CD8-positive, alpha-beta memory T cell (primary cell): ENCODE measurements around the gene ZNF710. TPM values are rescaled to one million over a fixed set of nuclear protein-coding genes. Genes with fewer than 3 reads are reported as not detected.

Experiments used
- CTCF ChIA-PET: fragments of 350-600 bp; sonication (Branson Sonifier 250); formaldehyde crosslinking; loops from one replicate; lab custom pipeline; 2021; ENCODE audit warnings: antibody characterized with exemption; lab: Charles Lee
- POLR2A ChIA-PET: fragments of 350-600 bp; sonication (Branson Sonifier 250); formaldehyde crosslinking; loops from one replicate; lab custom pipeline; 2021; ENCODE audit warnings: antibody characterized with exemption; lab: Charles Lee
- DNase-seq, 5 donors: peaks; one replicate each; pipeline versions ENCODE4 v3.0.0 to v3.0.0-alpha.2; 2020 to 2022; ENCODE audit warnings: mixed read lengths in 1 of 5
- H3K27ac ChIP-seq: one replicate; pipeline ENCODE4 v1.7.0; 2013; ENCODE audit warnings: low read depth, mild to moderate bottlenecking, low read length, moderate library complexity
- H3K27me3 ChIP-seq: 2 replicates; pipeline ENCODE4 v1.7.0; 2013; ENCODE audit warnings: low read length, mild to moderate bottlenecking; ENCODE audit not compliant: insufficient read depth, poor library complexity, severe bottlenecking
- H3K36me3 ChIP-seq: 2 replicates; pipeline ENCODE4 v1.7.0; 2013; ENCODE audit warnings: mild to moderate bottlenecking, low read length, moderate library complexity; ENCODE audit not compliant: insufficient read depth
- H3K4me1 ChIP-seq: 2 replicates; pipeline ENCODE4 v1.7.0; 2013; ENCODE audit warnings: mild to moderate bottlenecking, low read length, moderate library complexity; ENCODE audit not compliant: insufficient read depth
- H3K4me3 ChIP-seq: 2 replicates; pipeline ENCODE4 v1.7.0; 2013; ENCODE audit warnings: mild to moderate bottlenecking, low read length
- H3K9me3 ChIP-seq: 2 replicates; pipeline ENCODE4 v1.7.0; 2013; ENCODE audit warnings: mild to moderate bottlenecking, low read length
- H3K27ac Mint-ChIP-seq, 8 donors: one replicate each; pipeline ENCODE4 v1.8.0; 2020 to 2021; ENCODE audit warnings: mixed read lengths in 8 of 8, mild to moderate bottlenecking in 6 of 8, inconsistent platforms in 3 of 8, moderate library complexity in 3 of 8
- H3K27me3 Mint-ChIP-seq, 2 donors: one replicate each; pipeline ENCODE4 v1.8.0; 2020 to 2021; ENCODE audit warnings: mixed read lengths in 2 of 2, mild to moderate bottlenecking in 1 of 2, moderate library complexity in 1 of 2
- H3K36me3 Mint-ChIP-seq, 3 donors: one replicate each; pipeline ENCODE4 v1.8.0; 2020 to 2021; ENCODE audit warnings: mixed read lengths in 3 of 3, inconsistent platforms in 1 of 3, mild to moderate bottlenecking in 1 of 3
- H3K4me1 Mint-ChIP-seq, 3 donors: one replicate each; pipeline ENCODE4 v1.8.0; 2020 to 2021; ENCODE audit warnings: mixed read lengths in 3 of 3, inconsistent platforms in 1 of 3, mild to moderate bottlenecking in 1 of 3
- H3K4me3 Mint-ChIP-seq, 7 donors: one replicate each; pipeline ENCODE4 v1.8.0; 2020 to 2021; ENCODE audit warnings: mixed read lengths in 7 of 7, mild to moderate bottlenecking in 6 of 7, moderate library complexity in 4 of 7, inconsistent platforms in 2 of 7
- H3K9me3 Mint-ChIP-seq, 5 donors: one replicate each; pipeline ENCODE4 v1.8.0; 2020 to 2022; ENCODE audit warnings: mixed read lengths in 5 of 5, mild to moderate bottlenecking in 3 of 5, moderate library complexity in 2 of 5, inconsistent platforms in 1 of 5
- polyA plus RNA-seq: library from polyadenylated mRNA; unstranded; fragments of 300-500 nt; fragmentation: Illumina TruSeq; gene quantifications from one replicate; pipeline ENCODE4 v1.2.3, GENCODE V29; 2021
- total RNA-seq, 2 experiments: library from RNA; stranded (reverse); gene quantifications; one replicate each; pipeline ENCODE4 v1.2.3, GENCODE V29; 2021

Gene ZNF710
- total and polyA plus RNA-seq, 3 experiments from 2014 or later = 2.6 to 13.2 (median 13.2) TPM

GRCh38 chr15:90049030-90049429 lies 47.9 kb downstream of the ZNF710 start:
- no peak overlapping the region for H3K4me3 Mint-ChIP-seq
- CTCF ChIA-PET = no interaction called here
- POLR2A ChIA-PET = no interaction called here
- no peak overlapping the region for H3K4me3 ChIP-seq
- no peaks in the 10 kb centered on the region for H3K27me3 ChIP-seq
- H3K27ac Mint-ChIP-seq = no peak overlapping the region
- DNase-seq = peak in 1 of 5 donors; percentile 10
- peaks cover 0 to 10% (median 2%) of the 10 kb centered on the region in 3 donors for H3K4me1 Mint-ChIP-seq
- peaks cover 0 to 1% of the 10 kb centered on the region in 2 donors for H3K27me3 Mint-ChIP-seq
- H3K4me1 ChIP-seq = no peaks in the 10 kb centered on the region
- no peaks in the 10 kb centered on the region for H3K9me3 ChIP-seq
- peaks cover 0 to 4% (median 0%) of the 10 kb centered on the region in 3 donors for H3K36me3 Mint-ChIP-seq
- no peak overlapping the region for H3K27ac ChIP-seq
- H3K9me3 Mint-ChIP-seq = no peaks in the 10 kb centered on the region
- no peaks in the 10 kb centered on the region for H3K36me3 ChIP-seq

- POLR2A ChIA-PET = no interaction called here
- H3K9me3 ChIP-seq = no peaks in the 10 kb centered on the region
- no peaks in the 10 kb centered on the region for H3K36me3 ChIP-seq
- no peaks in the 10 kb centered on the region for H3K27me3 ChIP-seq
- CTCF ChIA-PET = interaction anchor here (0.8 kb wide), 1 partner anchor 20 kb away, joined by 3 read pairs; no protein-coding TSS in a partner anchor
- H3K27ac ChIP-seq = no peak overlapping the region
- DNase-seq = peak in 1 of 5 donors; percentile 27
- H3K9me3 Mint-ChIP-seq = no peaks in the 10 kb centered on the region
- peaks cover 0 to 1% of the 10 kb centered on the region in 2 donors for H3K27me3 Mint-ChIP-seq
- no peaks in the 10 kb centered on the region for H3K4me1 ChIP-seq
- peak overlapping the region in 5 of 8 donors; percentile 21 to 90 (median 74) for H3K27ac Mint-ChIP-seq
- peaks cover 0 to 2% (median 0%) of the 10 kb centered on the region in 3 donors for H3K36me3 Mint-ChIP-seq
- peaks cover 3 to 17% (median 5%) of the 10 kb centered on the region in 3 donors for H3K4me1 Mint-ChIP-seq
- no peak overlapping the region for H3K4me3 ChIP-seq
- H3K4me3 Mint-ChIP-seq = no peak overlapping the region
Observed at GRCh38 chr15:90049666-90050604, 48.8 kb downstream of the ZNF710 start.

DNA sequence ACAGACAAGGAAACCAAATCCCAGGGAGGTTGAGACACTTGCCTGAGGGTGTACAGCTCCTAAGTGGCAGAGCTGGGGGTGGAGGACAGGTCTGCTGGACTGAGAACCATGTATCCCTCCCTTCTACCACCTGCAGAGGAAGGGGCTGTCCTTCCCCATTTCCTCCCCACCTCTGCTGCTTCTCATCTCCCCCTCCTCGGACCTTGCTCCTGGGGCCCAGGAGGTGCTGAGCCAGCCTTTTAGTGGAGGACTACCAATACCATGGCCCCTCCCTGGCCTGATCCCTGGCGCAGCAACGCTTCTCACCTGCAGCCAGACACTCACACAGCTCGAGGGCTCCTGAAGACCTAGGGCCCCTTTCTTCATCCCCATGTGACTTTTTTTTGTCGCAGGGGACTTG lies 50.8 kb downstream of the ZNF710 start:
- POLR2A ChIA-PET = no interaction called here
- Histone ChIP-seq H3K36me3 (no peaks in the 10 kb centered on the region), H3K27me3 (no peaks in the 10 kb centered on the region), H3K9me3 (no peaks in the 10 kb centered on the region), H3K27ac (no peak overlapping the region), H3K4me3 (no peak overlapping the region), H3K4me1 (no peaks in the 10 kb centered on the region)
- DNase-seq = no peak
- H3K9me3 Mint-ChIP-seq = no peaks in the 10 kb centered on the region
- H3K36me3 Mint-ChIP-seq = no peaks in the 10 kb centered on the region
- peaks cover 3 to 13% (median 5%) of the 10 kb centered on the region in 3 donors for H3K4me1 Mint-ChIP-seq
- peaks cover 0 to 1% of the 10 kb centered on the region in 2 donors for H3K27me3 Mint-ChIP-seq
- CTCF ChIA-PET = interaction anchor here (0.9 kb wide), 1 partner anchor 153 kb away, joined by 3 read pairs; no protein-coding TSS in a partner anchor
- H3K27ac Mint-ChIP-seq = peak overlapping the region in 3 of 8 donors; percentile 27 to 82 (median 60)
- no peak overlapping the region for H3K4me3 Mint-ChIP-seq

DNA sequence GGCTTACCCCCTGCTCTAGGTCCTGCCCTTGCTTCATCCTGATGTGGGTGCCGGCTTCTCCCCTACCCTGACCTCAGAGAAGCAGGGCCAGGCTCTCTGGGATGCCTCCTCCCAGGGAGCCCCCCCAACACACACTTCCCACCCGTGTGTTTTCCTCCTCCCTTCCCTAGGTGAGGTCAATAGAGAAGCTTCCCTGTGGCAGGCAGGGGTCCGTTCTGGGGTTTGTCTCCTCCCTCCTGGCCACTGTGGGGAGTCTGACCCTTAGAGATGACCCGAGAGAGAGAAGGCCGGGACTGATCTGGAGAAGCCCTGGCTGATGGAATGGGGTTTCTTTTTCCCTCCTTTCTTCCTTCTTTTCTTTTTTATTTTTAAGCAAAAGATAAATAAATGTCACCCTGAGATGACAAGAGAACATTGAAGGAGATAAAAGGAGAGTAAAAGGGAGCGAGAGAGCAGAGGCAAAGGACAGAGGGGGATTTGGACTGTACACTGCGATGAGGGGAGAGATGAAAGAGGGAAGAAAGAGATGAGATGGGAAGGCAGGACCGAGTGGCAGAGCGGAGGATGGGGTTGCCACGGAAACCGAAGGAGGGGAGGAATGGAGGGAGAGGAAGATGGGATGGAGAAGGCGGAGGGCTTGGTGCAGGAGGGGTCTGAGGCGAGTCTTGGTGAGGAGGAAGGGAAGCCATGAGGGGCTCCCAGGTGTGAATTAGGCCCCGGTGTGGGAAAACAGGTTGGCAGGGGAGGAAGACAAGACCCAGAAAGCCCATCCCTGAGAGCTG lies 52.8 kb downstream of the ZNF710 start:
- peak overlapping the region in 2 of 8 donors; percentile 43 to 71 for H3K27ac Mint-ChIP-seq
- CTCF ChIA-PET = interaction anchor here (1.4 kb wide), 1 partner anchor 36 kb away, joined by 3 read pairs; no protein-coding TSS in a partner anchor

DNA sequence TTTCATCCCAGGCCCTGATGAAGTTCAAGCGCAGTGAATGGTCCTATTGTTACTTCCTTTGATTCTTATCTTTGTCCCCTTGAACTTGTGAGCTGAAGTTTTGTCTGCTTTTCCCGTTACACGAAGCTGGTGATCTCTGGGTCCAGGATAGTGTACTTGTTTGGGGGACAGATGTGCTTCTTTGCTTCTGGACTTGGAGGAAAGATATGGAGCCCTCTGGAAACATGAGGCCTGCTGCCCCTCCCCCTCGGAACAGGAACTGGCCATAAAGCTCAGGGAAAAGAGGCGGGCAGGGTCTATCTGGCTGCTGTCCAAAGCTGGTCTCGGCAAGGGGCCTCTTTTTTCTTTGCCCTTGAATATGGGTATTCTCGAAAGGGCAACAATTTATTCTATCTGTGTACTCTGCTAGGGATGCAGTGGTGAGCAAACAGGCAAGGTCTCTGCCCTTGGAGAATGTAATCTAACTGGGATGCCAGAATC lies 53.5 kb downstream of the ZNF710 start:
- Histone ChIP-seq H3K4me1 (peaks cover 10% of the 10 kb centered on the region), H3K27ac (no peak overlapping the region), H3K9me3 (no peaks in the 10 kb centered on the region), H3K27me3 (no peaks in the 10 kb centered on the region), H3K4me3 (no peak overlapping the region), H3K36me3 (no peaks in the 10 kb centered on the region)
- ChIA-PET CTCF (interaction anchor here (1.0 to 1.4 kb wide), 2 partner anchors 17 to 37 kb away, joined by 3 to 4 read pairs; no protein-coding TSS in a partner anchor), POLR2A (no interaction called here)
- H3K4me3 Mint-ChIP-seq = no peak overlapping the region
- H3K9me3 Mint-ChIP-seq = no peaks in the 10 kb centered on the region
- no peaks in the 10 kb centered on the region for H3K36me3 Mint-ChIP-seq
- H3K4me1 Mint-ChIP-seq = peaks cover 16 to 32% (median 18%) of the 10 kb centered on the region in 3 donors
- peak overlapping the region in 2 of 8 donors; percentile 33 to 37 for H3K27ac Mint-ChIP-seq
- DNase-seq = no peak
- peaks cover 0 to 1% of the 10 kb centered on the region in 2 donors for H3K27me3 Mint-ChIP-seq

More for the DNA sequence above, 52.8 kb downstream of the ZNF710 start:
- H3K4me1 ChIP-seq = peaks cover 2% of the 10 kb centered on the region
- H3K9me3 ChIP-seq = no peaks in the 10 kb centered on the region
- H3K9me3 Mint-ChIP-seq = no peaks in the 10 kb centered on the region
- no peaks in the 10 kb centered on the region for H3K36me3 Mint-ChIP-seq
- no peak for DNase-seq
- peaks cover 0 to 1% of the 10 kb centered on the region in 2 donors for H3K27me3 Mint-ChIP-seq
- no peaks in the 10 kb centered on the region for H3K36me3 ChIP-seq
- no peak overlapping the region for H3K4me3 Mint-ChIP-seq
- H3K4me3 ChIP-seq = no peak overlapping the region
- no peaks in the 10 kb centered on the region for H3K27me3 ChIP-seq
- peaks cover 8 to 24% (median 10%) of the 10 kb centered on the region in 3 donors for H3K4me1 Mint-ChIP-seq
- POLR2A ChIA-PET = no interaction called here
- no peak overlapping the region for H3K27ac ChIP-seq

GRCh38 chr15:90055182-90055581 lies 54.1 kb downstream of the ZNF710 start:
- H3K4me1 ChIP-seq = peaks cover 15% of the 10 kb centered on the region
- Mint-ChIP-seq H3K4me3 (no peak overlapping the region), H3K27ac (peak overlapping the region in 3 of 8 donors; percentile 35 to 82 (median 64)), H3K27me3 (peaks cover 0 to 1% of the 10 kb centered on the region in 2 donors), H3K9me3 (no peaks in the 10 kb centered on the region), H3K36me3 (no peaks in the 10 kb centered on the region), H3K4me1 (peaks cover 21 to 37% (median 23%) of the 10 kb centered on the region in 3 donors)
- DNase-seq = no peak
- no peak overlapping the region for H3K4me3 ChIP-seq
- no peak overlapping the region for H3K27ac ChIP-seq
- no peaks in the 10 kb centered on the region for H3K27me3 ChIP-seq
- ChIA-PET POLR2A (no interaction called here), CTCF (interaction anchor here (1.0 to 1.4 kb wide), 2 partner anchors 16 to 38 kb away, joined by 3 to 4 read pairs; no protein-coding TSS in a partner anchor)
- H3K9me3 ChIP-seq = no peaks in the 10 kb centered on the region
- no peaks in the 10 kb centered on the region for H3K36me3 ChIP-seq

DNA sequence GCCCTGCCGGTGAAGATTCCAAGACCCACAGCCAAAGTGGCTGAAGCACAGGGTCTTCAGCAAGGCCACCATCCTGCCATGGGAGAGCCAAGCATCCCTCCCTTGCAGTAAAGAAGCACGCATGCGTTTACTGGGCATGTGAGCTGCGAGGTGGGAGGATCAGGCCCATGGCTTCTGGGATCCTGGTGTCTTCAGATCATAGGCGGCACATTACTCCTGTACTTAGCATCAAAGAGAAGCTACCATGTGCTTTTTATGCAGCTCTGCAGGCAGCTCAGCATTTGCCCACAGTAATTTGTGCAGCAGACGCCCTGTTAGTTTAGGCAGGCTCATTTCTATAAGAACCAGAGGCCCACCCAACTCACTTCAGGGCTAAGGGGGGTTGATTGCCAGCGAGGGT lies 55.4 kb downstream of the ZNF710 start:
- Histone ChIP-seq H3K4me3 (no peak overlapping the region), H3K27me3 (no peaks in the 10 kb centered on the region), H3K4me1 (peaks cover 25% of the 10 kb centered on the region), H3K9me3 (no peaks in the 10 kb centered on the region), H3K36me3 (no peaks in the 10 kb centered on the region), H3K27ac (no peak overlapping the region)
- H3K9me3 Mint-ChIP-seq = no peaks in the 10 kb centered on the region
- no peak overlapping the region for H3K27ac Mint-ChIP-seq
- H3K4me3 Mint-ChIP-seq = no peak overlapping the region
- peaks cover 0 to 1% of the 10 kb centered on the region in 2 donors for H3K27me3 Mint-ChIP-seq
- no peaks in the 10 kb centered on the region for H3K36me3 Mint-ChIP-seq
- CTCF ChIA-PET = no interaction called here
- DNase-seq = no peak
- POLR2A ChIA-PET = no interaction called here
- H3K4me1 Mint-ChIP-seq = peaks cover 26 to 43% (median 29%) of the 10 kb centered on the region in 3 donors
